ENCODE results near the gene NHSL1.

Gene NHSL1

DNA sequence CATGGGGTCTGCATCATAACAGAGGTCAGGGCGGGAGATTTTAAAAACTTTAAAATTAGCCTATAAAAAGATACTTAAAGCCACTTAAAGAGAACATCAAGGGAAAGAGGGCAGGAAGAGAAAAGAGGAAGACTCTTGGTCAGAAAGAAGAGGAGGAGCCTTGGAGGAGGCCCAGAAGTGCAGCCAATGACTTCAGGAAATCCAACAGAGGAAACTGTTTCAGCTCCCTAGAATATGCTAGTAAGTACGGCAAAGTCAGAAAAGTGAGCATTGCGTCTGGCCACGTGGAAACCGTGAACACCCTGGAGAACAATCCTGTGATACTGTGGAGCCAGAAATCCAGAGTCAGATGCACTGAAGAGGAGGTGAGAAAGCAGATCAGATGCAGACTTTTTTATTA, 22.5 kb upstream of the NHSL1 start:
- no peak for DNase-seq

DNA sequence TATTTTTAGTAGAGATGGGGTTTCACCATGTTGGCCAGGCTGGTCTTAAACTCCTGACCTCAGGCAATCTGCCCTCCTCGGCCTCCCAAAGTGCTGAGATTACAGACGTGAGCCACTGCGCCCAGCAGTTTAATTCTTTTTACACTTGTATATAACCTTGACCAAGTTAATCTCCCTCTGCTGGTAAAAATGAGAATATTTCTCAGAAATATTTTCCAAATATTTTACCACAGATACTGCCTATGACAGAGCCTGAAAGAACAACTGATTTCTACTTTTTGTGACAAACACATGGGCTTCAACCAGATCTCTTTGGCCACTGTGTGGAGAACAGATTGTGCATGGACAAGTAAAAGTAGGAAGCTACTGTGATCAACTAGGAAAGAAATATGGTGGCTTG, 21.2 kb upstream of the NHSL1 start:
- DNase-seq = no peak

DNA sequence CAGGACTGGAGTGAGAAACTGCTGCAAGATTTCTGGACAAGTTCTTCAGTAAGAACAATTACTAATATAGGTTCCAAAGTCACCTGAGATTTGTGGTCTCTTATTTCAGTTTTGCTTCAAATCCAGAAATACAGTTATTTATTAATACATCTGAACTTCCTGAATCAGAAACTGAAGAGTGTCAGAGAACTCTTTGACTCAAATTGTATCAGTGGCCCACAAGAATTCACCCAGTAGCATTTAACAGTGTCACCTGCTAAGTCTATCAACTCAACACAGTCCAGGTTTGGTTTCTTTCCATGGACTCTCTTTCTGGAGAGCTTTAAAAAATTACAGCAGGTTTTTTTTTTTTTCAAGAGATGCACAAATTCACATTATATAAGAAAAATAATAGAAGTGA, 18.8 kb upstream of the NHSL1 start:
- DNase-seq = no peak

DNA sequence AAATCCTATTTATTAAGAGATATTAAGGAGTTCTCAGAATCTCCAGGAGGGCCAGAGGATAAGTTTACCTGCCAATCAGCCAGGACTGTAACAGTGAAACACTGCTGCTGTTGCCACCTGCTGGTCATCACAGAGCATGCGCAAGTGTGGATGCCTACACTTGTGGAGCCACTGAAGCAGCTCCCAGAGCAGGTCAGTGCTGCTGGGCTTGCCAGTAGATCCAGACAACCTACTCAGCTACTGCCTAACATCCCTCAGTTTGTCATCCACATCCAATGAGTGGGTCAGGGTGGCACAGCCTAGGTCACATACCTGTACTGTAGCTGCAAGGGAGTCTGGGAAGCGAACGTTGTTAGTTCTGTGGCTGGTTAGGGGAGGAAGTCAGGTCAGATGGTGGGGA, 18.3 kb upstream of the NHSL1 start:
- DNase-seq = peak; percentile 55

DNA sequence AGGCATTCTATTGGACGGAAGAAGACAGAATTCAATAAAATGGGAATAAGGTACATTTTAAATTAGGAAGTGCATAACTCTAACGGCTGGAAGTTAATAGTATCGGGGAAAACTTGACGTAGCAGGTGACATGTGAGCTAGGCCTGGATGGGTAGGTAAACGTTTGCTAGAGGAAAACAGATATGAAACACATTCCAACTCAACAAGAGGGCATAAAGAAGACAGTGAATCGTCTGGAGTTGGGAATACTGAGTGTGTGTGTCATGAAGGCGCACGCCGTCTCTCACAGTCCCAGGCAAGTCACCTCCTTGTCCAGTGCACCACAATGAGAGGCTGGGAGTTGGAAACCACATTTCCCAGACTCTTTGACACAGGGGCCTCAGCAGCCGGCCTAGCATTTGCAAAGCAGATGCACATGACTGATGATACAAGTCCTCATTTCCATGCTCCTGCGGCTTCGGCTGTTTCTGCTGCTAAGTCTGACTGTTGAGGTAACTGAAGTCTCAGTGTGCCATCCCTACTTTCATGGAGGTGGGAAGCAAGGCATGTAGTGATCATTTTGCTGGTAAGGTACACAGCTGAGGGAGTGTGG, 16.5 kb upstream of the NHSL1 start:
- DNase-seq = no peak

DNA sequence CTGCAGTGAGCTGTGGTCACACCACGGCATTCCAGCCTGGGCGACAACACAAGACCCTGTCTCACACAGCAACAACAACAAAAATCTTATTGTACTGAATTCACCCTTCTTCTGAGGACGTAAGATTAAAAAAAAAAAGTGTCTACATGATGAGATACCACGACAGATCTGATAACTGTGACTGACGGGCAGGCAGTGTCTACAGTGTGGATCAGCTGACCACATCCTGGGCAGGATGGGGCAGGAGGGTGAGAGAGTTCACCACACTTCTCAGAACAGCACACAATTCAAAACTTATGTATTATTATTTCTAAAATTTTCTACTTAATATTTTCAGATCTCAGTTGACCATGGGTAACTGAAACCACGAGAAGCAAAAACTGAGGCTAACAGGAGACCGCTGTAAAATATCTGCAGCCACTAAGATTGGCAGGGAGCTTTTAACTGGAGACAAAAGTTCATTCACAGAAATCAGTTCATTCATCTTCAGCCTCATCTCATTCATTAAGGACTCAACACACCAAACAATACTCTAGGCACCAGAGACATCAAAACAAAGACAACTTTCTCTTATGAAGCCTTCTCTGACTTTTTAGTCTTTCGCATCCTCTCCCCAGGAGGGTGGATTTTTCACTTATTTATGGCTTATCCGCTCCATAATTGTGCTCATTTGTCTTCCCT, 15.7 kb upstream of the NHSL1 start:
- no peak for DNase-seq

DNA sequence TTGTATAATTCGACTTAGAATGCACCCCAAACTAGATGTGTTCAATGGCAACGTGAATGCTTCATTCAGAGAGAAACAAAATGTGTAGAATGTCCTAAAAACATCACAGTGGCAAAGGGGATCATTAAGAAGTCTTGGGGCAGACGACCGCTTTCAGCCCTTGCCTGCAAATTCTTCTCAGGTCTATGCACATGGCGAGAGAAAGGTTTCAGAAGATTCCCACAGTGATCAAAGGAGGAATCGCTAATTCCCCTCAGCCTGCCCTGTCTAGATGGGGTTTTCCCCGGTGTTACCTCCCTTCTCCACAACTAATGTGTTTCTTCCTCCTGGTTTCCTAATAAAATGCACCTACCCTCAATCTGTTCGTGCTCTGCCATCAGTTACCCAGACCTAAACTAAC, 13.3 kb upstream of the NHSL1 start:
- DNase-seq = no peak

DNA sequence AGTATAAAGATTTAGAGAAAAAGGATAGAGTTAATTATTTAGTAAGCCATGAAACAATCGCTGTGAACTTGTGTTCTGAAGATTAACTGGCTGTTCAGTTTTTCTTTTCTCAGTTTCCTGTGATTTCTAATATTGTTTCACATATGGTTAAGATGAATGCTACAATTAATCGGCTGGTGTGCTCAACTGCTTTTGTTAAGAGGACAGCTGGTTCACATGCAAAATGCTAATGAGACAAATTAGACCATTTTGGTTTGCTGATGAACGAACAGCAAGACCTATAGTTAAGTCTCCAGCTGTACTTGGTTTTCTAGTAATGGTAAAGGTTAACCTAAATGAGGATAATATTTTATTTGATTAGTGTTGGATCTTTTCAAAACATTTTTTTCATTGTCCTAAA, 10.8 kb upstream of the NHSL1 start:
- DNase-seq = no peak

DNA sequence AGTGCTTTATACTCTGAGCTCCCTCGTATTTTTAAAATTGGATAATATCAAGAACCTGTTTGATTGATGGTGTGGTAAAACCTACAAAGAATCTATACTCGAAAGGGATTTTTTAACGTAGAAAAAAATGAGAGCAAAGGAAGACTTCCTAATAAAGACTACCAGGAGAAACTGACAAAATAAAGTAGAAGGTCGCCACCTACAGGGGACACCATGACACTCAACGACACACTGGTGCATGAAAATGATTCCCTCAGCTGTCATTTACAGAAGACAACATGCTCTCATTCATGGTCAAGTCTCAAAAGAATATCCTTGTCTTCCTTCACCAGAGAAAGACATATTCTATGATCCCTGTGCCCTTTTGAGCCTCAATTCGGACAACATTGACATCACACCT, 10.1 kb upstream of the NHSL1 start:
- DNase-seq = peak; percentile 35

DNA sequence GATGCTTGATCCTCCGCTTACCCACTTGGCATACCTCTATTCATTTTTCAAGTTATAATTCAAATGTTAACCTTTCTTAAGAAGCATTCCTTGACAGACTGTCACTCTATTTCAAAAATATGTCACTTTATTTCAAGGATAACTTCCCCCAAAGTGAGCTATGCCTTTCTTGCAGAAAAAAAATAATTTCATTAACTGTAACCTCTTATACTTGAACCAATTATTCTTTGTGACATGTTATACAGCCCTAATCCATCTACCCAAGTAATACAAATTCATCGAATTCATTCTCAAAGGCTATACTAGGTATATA, 9.3 kb upstream of the NHSL1 start:
- no peak for DNase-seq

DNA sequence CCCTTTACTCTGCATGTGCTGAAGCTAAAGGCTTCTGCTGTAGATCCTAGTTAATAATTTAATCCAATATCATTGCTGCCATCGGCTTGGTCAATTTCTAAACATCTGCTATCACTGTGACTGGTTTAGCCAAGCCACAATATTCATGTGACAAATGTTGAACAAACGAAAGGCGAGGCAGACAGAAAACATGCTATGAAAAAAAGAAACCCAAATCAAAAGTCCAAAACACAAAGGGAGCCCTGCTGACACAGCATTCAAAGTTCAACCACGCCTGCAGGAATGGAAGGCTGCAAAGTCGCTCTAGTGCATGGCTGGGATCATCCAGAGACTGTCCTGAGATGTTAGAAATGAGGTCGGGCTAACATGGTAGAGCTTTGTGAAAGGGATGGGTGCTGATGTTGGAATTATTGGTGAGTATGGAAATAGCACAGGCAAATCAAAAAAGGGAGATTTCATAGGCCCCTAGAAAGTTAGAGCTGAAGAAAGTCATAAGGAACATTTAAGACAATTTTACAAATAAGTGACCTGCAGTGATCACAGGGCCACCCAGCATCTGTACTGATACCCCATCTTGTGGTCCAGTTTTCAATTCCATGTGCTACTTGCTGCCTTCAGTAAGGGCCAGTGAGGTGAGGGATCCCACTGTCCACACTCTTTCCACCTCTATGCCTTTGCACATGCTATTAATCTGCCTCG, 8.8 kb upstream of the NHSL1 start:
- no peak for DNase-seq

DNA sequence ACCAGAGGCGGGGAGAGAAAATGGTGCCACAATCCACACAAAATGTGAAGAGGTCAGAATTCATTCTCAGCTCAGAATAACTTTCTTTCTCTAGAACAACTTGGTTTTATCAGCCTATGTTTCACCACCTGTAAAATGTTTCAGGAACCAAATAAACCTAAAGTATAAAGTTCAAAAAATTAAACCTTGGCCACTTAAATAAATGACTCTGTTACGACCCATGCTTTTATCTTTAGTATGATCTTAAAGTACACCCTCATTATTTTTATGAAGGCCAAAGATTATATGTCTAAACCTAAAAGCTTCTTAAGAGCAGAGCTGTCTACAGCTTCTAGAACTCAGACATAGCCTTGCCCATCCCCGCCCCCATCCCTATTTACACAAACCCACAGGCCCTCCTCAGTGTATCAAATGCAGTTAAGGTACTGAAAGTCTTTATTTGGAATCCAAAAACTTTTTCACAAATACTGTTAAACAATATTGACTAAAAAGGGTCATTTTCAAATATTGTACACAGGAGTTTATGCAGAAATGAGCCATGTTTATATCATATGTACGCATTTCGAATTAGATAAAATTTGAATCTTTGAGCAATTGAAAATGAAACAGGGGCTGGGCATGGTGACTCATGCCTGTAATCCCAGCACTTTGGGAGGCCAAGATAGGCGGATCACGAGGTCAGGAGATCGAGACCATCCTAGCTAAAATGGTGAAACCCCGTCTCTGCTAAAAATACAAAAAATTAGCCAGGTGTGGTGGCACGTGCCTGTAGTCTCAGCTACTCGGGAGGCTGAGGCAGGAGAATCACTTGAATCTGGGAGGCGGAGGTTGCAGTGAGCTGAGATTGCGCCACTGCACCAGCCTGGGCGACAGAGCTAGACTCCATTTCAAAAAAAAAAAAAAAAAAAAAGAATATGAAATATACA, 5.7 kb upstream of the NHSL1 start:
- DNase-seq = no peak

DNA sequence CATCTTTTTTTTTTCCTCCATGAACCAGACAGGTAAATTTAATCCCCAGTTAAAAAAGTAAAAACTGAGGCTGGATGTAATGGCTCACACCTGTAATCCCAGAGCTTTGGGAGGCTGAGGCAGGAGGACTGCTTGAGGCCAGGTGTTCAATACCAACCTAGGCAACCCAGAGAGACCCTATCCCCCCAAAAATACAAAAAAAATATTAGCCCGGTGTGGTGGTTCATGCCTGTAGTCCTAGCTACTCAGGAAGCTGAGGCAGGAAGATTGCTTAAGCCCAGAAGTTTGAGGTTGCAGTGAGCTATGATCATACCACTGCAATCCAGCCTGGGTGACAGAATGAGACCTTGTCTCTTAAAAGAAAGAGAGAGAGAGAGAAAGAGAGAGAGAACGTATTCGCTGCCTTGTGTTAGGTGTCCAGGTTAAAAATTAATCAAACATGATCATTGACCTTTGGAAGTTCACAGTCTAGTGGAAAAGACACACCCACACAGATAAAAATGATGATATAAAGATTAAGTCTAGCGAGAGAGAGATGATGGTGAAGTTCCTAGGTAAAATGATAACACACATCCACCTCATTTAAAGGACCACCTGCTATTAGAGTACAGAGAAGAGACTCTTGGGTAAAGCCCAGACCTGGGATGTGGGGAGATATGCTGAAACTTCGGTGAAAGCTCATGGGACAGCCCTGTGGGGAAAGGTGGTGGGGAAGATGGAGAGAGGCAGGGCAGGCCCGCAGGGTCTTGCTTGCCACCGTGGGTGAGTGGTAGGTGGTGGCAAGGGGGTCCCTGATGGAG, 4.8 kb upstream of the NHSL1 start:
- no peak for DNase-seq

DNA sequence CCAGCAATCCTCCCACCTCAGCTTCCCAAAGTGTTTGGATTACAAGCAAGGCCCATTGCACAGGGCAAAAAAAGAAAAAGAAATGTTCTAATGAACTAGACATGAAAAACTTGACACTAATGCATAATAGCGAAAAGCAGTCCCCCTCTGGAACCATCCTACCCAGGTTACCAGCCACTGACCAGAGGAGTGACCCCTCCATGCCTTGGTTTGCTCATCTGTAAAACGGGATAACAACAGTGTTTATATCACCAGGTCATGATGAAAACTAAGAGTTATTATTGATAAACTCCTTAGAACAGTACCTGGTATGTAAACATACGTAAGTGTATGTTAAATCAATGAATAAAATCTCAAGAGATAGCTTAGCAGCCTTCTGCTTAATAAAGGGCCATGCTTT, 3.3 kb upstream of the NHSL1 start:
- DNase-seq = no peak

DNA sequence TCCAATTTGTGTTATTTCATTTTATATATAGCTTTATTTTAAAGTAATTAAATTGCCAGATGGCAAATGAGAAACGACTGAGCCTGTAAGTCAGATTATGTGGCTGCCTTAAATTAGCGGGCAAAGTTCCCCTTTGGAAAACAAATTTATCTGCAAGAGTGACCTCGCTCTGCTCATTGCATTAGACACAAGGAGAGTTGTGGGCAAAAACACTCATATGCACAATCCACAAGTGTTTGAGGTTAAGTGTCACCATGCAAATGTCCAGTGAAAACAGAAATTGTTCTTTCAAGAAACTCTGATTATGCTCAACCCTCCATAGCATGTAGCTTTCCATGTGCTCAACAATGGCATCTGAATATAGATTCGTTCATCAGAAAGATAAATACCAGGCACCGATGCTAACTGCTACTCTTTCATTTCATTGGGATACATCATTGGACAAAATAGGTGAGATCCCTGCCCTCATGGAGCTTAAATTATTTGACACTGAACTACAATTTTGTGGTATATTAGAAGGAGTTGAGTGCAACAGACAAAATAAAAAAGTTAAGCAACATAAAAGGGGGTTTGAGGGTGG, 1.7 kb upstream of the NHSL1 start:
- DNase-seq = no peak

DNA sequence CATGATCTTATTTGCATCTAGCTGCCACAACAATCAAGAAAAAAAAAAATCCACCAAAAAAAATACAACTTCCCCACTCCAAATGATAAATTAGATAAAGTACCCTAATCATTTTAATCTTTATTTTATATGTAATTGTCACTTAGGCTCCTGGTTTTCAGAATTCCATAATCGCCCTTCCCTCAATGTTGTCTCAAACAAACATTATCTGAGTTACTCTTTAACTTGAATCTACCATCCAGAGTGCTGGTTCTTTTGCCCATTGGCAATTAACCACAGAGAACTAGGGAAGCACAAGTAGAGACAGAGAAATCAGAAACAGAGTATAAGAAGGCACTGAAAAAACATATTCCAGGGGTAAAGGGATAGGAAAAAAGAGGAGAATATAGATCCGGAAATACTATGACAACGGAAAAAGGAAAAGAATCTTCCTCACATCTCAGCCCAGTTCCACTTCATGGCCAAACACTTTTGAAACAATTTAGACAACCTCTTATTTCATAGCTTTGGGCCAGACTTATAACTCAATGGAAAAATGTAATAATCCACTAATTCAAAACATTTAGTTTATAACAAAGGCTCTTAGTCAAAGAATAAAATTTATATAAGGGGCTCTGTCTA, 861 bp upstream of the NHSL1 start:
- no peak for DNase-seq

DNA sequence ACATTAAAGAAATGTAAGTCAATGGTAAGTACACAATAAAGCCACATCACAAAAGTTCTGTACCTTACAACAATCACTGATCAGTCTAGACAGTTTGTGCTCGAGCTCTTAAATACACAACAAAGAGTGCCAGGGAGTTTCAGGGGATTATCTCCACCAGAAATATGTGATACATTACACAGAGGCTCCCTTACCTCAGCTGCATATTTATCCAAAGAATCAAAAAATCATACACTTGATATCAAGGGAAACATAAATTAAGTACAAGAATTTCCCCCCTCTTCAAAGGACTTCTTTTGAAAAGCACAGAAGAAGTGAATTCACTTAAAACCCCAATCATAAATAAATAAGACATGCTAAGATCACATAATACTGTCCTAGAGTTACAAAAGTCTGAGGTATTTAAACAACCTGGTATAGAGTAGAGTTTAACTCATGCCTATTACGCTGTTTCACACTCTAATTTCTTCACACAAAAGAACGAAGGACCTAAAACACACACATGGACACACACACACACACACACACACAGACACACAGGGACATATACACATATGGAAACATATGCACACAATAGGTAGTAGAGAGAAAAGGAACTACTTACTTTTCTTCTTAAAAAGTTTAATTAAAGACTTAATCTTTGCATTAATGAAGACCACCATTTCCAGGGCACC, 528 bp downstream of the NHSL1 start:
- no peak for DNase-seq

DNA sequence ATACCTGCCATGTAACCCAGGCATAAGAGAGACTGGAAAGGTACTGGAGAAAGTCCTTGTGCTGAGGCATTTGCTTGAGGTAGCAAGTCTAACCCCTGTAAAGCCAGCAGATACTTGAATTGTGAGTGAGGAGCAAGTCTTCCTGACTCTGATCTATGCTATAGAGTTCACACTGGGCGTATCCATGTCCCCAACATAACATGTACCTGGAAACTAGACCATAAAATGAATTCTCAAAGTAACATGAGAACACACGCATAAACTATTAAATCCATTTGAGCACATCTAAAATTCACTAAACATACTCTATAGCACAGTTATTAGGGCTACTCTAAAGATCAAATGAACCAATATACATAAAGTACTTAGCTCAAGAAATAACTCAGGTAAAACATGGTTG, 2.0 kb downstream of the NHSL1 start:
- no peak for DNase-seq

DNA sequence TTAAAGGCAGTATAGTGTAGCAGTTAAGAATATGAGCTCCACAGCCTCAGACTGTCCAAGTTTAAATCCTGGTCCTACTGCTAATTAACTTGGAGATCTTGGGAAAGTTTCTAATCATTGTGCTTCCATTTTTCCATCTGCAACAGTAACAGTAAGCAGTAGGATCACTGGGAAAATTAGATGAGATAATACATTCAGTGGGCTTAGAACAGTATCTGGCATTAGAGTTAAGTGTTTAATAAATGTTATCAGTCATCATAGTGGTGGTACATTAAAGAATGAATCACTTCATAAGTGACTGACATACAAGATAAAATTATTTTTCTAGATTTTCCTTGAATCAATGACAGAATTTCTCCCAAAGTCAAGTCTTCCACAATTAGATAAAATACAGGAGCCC, 5.0 kb downstream of the NHSL1 start:
- DNase-seq = no peak

DNA sequence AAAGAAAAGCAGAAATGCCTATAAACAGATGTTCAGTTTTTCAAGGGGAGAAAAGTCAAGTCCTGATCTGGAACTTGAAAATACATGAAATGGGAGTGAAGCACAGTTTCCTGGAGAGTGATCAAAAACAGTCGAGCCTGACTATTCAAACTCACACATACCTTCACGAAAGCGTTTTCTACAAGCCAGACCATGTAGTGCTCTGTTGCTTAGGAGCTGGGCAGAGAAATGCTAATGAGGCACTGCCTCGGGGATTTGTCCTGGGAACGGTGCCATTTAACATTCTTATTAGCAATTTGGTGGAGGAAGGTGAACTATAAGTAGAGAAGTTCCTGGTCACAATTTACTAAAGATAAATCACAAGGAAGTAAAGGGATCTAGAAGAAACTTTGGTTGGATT, 5.9 kb downstream of the NHSL1 start:
- no peak for DNase-seq

DNA sequence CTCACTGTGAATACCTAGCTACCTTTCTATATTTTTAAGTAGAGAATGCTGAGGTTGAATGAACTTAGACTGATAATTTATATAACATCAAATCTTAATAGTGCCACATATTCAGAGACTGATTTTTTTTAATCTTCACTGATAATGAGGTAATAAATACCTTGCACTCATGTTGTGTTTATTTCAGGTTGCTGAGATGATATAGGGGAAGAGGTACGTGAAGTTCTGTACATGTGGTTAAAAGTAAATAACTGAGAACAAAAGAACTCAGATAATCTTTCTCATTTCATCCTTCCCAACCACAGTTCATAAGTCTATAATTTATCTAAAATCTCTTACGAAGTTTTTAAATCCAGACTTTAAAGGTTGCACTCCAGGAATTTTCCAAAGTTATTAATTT, 6.4 kb downstream of the NHSL1 start:
- no peak for DNase-seq
